Measurements from ENCODE around the gene OR7G2. TPM values are rescaled to one million over a fixed set of nuclear protein-coding genes. Genes with fewer than 3 reads are reported as not detected.

The OR7G2 gene
- total RNA-seq, 1 donor from 2014 or later, result not detected

DNA sequence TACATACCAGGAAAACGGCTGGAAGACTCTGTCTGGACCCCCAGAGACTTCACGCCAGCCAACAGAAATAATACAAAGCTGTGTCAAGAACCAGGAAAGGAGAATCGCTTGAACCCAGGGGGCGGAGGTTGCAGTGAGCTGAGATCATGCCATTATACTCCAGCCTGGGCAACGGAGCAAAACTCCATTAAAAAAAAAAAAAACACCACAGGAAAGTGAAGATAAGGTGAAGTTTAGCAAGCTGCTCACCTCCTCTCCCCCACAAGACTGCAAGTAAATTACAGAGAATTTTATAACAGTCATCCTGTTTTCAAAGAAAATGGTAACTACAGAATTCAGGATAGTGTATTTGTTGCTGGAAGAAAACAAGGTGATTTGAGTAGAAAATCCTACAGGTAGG is 9.3 kb upstream of the OR7G2 start:
- no peak overlapping the region for H3K4me3 Mint-ChIP-seq (ENCODE audit: unreplicated experiment)
- no peak overlapping the region for H3K27ac Mint-ChIP-seq (ENCODE audit: unreplicated experiment)
- H3K27me3 Mint-ChIP-seq (ENCODE audit: low read depth), result peaks cover 7% of the 10 kb centered on the region
- TF ChIP-seq, protein P1, sequence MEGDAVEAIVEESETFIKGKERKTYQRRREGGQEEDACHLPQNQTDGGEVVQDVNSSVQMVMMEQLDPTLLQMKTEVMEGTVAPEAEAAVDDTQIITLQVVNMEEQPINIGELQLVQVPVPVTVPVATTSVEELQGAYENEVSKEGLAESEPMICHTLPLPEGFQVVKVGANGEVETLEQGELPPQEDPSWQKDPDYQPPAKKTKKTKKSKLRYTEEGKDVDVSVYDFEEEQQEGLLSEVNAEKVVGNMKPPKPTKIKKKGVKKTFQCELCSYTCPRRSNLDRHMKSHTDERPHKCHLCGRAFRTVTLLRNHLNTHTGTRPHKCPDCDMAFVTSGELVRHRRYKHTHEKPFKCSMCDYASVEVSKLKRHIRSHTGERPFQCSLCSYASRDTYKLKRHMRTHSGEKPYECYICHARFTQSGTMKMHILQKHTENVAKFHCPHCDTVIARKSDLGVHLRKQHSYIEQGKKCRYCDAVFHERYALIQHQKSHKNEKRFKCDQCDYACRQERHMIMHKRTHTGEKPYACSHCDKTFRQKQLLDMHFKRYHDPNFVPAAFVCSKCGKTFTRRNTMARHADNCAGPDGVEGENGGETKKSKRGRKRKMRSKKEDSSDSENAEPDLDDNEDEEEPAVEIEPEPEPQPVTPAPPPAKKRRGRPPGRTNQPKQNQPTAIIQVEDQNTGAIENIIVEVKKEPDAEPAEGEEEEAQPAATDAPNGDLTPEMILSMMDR (IDR thresholded peaks at IDR 0.05), result no peak
- no peaks in the 10 kb centered on the region for H3K4me1 Mint-ChIP-seq (ENCODE audit: low read depth)
- peaks cover 11% of the 10 kb centered on the region for H3K9me3 Mint-ChIP-seq (ENCODE audit: low read depth)
- H3K36me3 Mint-ChIP-seq (ENCODE audit: low read depth), result no peaks in the 10 kb centered on the region
- no peak for DNase-seq (ENCODE audit: low spot score)

DNA sequence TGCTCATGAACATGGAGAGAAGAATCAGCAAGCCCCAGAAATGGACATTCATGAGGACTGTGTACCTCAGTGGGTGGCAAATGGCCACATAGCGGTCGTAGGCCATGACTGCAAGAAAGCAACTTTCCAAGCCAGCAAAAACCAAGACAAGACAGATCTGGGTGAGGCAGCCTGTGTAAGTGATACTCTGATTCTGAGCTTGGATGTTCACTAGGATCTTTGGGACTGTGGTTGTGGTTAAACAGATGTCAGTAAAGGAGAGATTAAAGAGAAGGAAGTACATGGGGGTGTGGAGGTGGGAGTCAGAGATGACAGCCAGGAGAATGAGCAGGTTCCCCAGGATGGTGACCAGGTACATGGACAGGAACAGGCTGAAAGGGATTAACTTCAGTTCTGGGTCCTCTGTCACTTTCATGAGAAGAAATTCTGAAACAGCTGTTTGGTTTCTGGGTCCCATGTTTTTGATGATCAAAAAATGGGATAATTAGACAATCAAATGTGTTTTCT is 8.1 kb upstream of the OR7G2 start, which contains the start of gene OR7G1:
OR7G1 (minus strand) TSS at position 457 of the 507 bp plus-strand sequence; CDS start at position 457, 0 bp downstream.
- no peak for DNase-seq (ENCODE audit: low spot score)
- H3K9me3 Mint-ChIP-seq (ENCODE audit: low read depth), result peaks cover 4% of the 10 kb centered on the region
- H3K36me3 Mint-ChIP-seq (ENCODE audit: low read depth), result no peaks in the 10 kb centered on the region
- H3K4me3 Mint-ChIP-seq (ENCODE audit: unreplicated experiment), result no peak within 1 kb of the TSS
- H3K4me1 Mint-ChIP-seq (ENCODE audit: low read depth), result no peaks in the 10 kb centered on the region
- TF ChIP-seq, protein P1 (IDR thresholded peaks at IDR 0.05), result no peak
- no peak within 1 kb of the TSS for H3K27ac Mint-ChIP-seq (ENCODE audit: unreplicated experiment)
- H3K27me3 Mint-ChIP-seq (ENCODE audit: low read depth), result peaks cover 7% of the 10 kb centered on the region

DNA sequence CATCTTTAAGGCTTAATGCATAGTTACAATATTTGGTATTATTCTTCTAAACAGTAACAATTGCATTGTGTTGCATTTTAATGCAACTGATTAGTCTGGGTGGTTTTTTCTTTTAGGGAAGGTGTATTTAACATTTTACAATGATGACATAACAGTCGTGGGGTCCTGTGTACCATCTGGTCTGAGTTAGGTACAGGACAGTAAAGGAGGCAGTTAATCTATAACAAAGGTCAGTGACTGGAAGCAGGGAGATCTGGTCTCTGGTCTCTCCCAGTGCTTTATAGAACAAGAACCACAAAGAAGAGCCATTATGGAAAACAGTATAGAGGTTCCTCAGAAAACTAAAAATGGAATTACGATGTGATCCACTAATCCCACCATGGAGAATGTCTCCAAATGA is 2.7 kb upstream of the OR7G2 start:
- Mint-ChIP-seq H3K27me3 (ENCODE audit: low read depth) (peaks cover 5% of the 10 kb centered on the region), H3K27ac (ENCODE audit: unreplicated experiment) (no peak overlapping the region), H3K9me3 (ENCODE audit: low read depth) (no peaks in the 10 kb centered on the region), H3K4me1 (ENCODE audit: low read depth) (no peaks in the 10 kb centered on the region), H3K36me3 (ENCODE audit: low read depth) (no peaks in the 10 kb centered on the region), H3K4me3 (ENCODE audit: unreplicated experiment) (no peak overlapping the region)
- TF ChIP-seq, protein P1 (IDR thresholded peaks at IDR 0.05), result no peak
- no peak for DNase-seq (ENCODE audit: low spot score)

DNA sequence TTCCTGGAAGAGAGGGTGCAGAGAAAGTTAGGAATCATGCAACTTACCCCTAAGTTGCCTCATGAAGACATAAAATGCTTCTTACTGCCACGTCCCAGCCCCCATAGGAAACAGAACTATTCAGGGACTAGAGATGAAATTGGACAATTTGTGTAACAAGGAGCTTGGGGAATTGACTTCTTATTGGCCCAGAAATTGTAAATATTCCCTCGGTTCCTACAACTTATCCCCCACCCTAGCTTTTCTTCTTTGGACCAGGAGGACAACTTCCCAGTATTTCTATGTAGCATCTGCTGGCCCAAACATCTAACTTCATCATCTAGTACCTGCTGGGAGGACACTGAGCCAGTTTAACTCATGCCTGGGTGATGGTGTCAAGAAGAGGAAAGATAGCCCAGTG is 20.5 kb downstream of the OR7G2 start, which contains the start of gene OR1M1:
OR1M1 (plus strand) TSS at position 301 of the 400 bp plus-strand sequence. CDS start 6,184 bp downstream, outside the sequence.
- Mint-ChIP-seq H3K4me3 (ENCODE audit: unreplicated experiment) (no peak within 1 kb of the TSS), H3K4me1 (ENCODE audit: low read depth) (no peaks in the 10 kb centered on the region), H3K36me3 (ENCODE audit: low read depth) (no peaks in the 10 kb centered on the region), H3K27ac (ENCODE audit: unreplicated experiment) (no peak within 1 kb of the TSS), H3K27me3 (ENCODE audit: low read depth) (peaks cover 17% of the 10 kb centered on the region), H3K9me3 (ENCODE audit: low read depth) (no peaks in the 10 kb centered on the region)
- no peak for DNase-seq (ENCODE audit: low spot score)
- TF ChIP-seq, protein P1 (IDR thresholded peaks at IDR 0.05), result no peak

DNA sequence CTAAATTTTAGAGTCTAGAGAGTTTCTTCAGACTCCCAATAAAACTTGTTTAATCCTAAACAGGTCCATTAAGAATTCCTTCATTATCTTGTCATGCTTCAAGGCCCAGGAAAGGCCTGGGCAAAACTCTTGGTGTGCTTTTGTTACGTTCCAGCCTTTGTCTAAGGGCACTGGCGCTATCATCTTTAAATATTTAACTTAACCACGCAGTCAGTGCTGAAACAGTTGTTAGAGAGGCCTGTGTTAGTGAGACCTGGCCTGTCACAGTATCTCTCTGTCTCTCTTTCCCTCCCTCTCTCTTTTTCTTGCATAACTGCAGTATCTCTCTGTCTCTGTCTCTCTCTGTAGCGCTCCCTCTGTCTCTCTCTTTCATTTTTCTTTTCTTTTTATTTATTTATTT is 28.6 kb downstream of the OR7G2 start:
- no peak for DNase-seq (ENCODE audit: low spot score)
- H3K27ac Mint-ChIP-seq (ENCODE audit: unreplicated experiment), result no peak overlapping the region

More for the DNA sequence above, 28.6 kb downstream of the OR7G2 start:
- H3K27me3 Mint-ChIP-seq (ENCODE audit: low read depth), result peaks cover 5% of the 10 kb centered on the region
- peaks cover 17% of the 10 kb centered on the region for H3K4me1 Mint-ChIP-seq (ENCODE audit: low read depth)
- no peaks in the 10 kb centered on the region for H3K9me3 Mint-ChIP-seq (ENCODE audit: low read depth)
- no peaks in the 10 kb centered on the region for H3K36me3 Mint-ChIP-seq (ENCODE audit: low read depth)
- TF ChIP-seq, protein P1 (IDR thresholded peaks at IDR 0.05), result no peak
- no peak overlapping the region for H3K4me3 Mint-ChIP-seq (ENCODE audit: unreplicated experiment)

All from chondrocyte (in vitro differentiated cells).